Omental fat pad (tissue), 4 donors: ENCODE results near the gene RTRAF. TPM values are rescaled to one million over a fixed set of nuclear protein-coding genes. Genes with fewer than 3 reads are reported as not detected.
A peak's percentile ranks its signal among the peaks of the same experiment; 100 is the strongest.

Experiments used
- ATAC-seq: fragments of 150-250 bp; one replicate; pipeline ENCODE4 v1.9.1; 2016; ENCODE audit warnings: mild to moderate bottlenecking, moderate library complexity; ENCODE audit not compliant: low FRiP score
- DNase-seq: peaks from one replicate; pipeline ENCODE4 v3.0.0-alpha.2; 2019; ENCODE audit warnings: low spot score
- CTCF ChIP-seq, 3 donors: fragments of 450-650 bp; IDR thresholded peaks; one replicate each; pipeline ENCODE4 v1.5.1; 2016 to 2017; ENCODE audit warnings: antibody characterized with exemption in 3 of 3, mild to moderate bottlenecking in 3 of 3, moderate library complexity in 2 of 3
- total RNA-seq, 4 donors: library from RNA; depleted of rRNA; stranded (reverse); fragments of >200 nt; gene quantifications; one replicate each; pipeline ENCODE4 v1.1.0, GENCODE V29; 2016

RTRAF gene
- total RNA-seq, 4 donors from 2014 or later = 63.8 to 84.6 (median 71.6) TPM

- TF ChIP-seq CTCF (IDR thresholded peaks at IDR 0.05) = no peak
- ATAC-seq (no peak), DNase-seq (no peak)
Measured at GRCh38 chr14:51969852-51970540, 19.4 kb upstream of the RTRAF start.

- no peak for TF ChIP-seq CTCF (IDR thresholded peaks at IDR 0.05)
- ATAC-seq (no peak), DNase-seq (no peak)
Measured at GRCh38 chr14:51972566-51972965, 16.8 kb upstream of the RTRAF start.

- no peak for TF ChIP-seq CTCF (IDR thresholded peaks at IDR 0.05)
- DNase-seq (no peak), ATAC-seq (no peak)
Measured at GRCh38 chr14:51977075-51977474, 12.3 kb upstream of the RTRAF start.

- ATAC-seq (no peak), DNase-seq (no peak)
- TF ChIP-seq CTCF (IDR thresholded peaks at IDR 0.05) = no peak
Measured at GRCh38 chr14:51978681-51979085, 10.7 kb upstream of the RTRAF start.

- TF ChIP-seq CTCF (IDR thresholded peaks at IDR 0.05) = peak in 2 of 3 donors; percentile 61 to 62
- ATAC-seq (peak; percentile 63), DNase-seq (peak; percentile 95)
Measured at GRCh38 chr14:51979088-51979709, 10.1 kb upstream of the RTRAF start.

- DNase-seq (no peak), ATAC-seq (no peak)
- no peak for TF ChIP-seq CTCF (IDR thresholded peaks at IDR 0.05)
Measured at GRCh38 chr14:51981218-51981854, 8.0 kb upstream of the RTRAF start.
